Measurements from ENCODE around the gene PLA2G12A.

PLA2G12A gene

DNA sequence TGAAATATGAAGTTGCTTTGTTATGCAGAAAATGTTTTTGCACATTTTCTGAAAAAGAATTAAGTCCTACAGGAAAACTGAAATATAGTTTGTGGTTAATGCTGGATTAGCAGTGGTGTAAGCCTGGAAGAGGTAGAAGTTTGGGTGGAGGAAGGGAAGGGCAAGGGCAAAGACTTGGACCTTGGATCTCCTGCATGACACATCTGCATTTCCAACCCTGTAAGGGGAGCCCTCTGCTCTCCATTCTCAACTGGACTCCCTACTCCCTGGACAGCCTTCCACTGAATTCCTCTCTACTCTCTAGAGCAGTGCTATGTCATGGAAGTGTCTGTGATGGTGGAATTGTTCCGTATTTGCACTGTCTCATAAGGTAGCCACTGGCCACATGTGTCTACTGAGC, 31.2 kb downstream of the PLA2G12A start:
- no peak overlapping the region for H3K4me3 ChIP-seq (ENCODE audit: low read depth, low read length)
- H3K9me3 ChIP-seq (ENCODE audit: control insufficient read depth, low read length), result no peaks in the 10 kb centered on the region
- no peaks in the 10 kb centered on the region for H3K27me3 ChIP-seq (ENCODE audit: control insufficient read depth, insufficient read depth, low read length)
- no peak overlapping the region for H2AFZ ChIP-seq
- no peaks in the 10 kb centered on the region for H3K79me2 ChIP-seq
- TF ChIP-seq CTCF (IDR thresholded peaks at IDR 0.05), result no peak
- H3K4me2 ChIP-seq (ENCODE audit: low read length), result no peak overlapping the region
- H3K9ac ChIP-seq, result no peak overlapping the region
- H3K4me1 ChIP-seq, result peaks cover 3% of the 10 kb centered on the region
- H3K27ac ChIP-seq, result no peak overlapping the region
- H3K36me3 ChIP-seq (ENCODE audit: control insufficient read depth, insufficient read depth, low read length), result no peaks in the 10 kb centered on the region

DNA sequence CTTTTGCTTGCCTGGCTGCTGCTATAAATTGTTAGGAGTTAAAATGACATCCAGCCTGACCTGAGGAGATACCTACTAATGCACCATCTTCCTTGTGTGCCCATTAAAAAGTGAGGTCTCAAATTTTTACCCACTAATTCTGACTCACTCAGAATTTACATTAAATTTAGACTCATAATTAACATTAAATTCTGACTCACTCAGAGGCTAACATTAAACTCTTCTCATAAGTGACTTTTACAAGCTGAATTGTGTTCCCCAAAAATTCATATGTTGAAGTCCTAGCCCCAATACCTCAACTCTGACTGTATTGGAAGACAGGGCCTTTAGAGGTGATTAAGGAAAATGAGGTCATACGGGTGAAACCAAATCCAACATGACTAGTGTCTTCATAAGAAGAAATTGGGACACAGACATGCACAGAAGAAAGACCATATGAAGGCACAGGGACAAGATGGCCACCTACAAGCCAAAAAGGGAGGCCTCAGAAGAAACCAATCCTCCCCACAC, 38.4 kb downstream of the PLA2G12A start:
- H3K9me3 ChIP-seq (ENCODE audit: control insufficient read depth, low read length), result no peaks in the 10 kb centered on the region
- H3K4me3 ChIP-seq (ENCODE audit: low read depth, low read length), result no peak overlapping the region
- no peak overlapping the region for H3K4me2 ChIP-seq (ENCODE audit: low read length)
- H3K4me1 ChIP-seq, result no peaks in the 10 kb centered on the region
- H3K27me3 ChIP-seq (ENCODE audit: control insufficient read depth, insufficient read depth, low read length), result no peaks in the 10 kb centered on the region
- no peak for TF ChIP-seq CTCF (IDR thresholded peaks at IDR 0.05)
- H3K36me3 ChIP-seq (ENCODE audit: control insufficient read depth, insufficient read depth, low read length), result no peaks in the 10 kb centered on the region
- H3K27ac ChIP-seq, result no peak overlapping the region
- no peak overlapping the region for H3K9ac ChIP-seq
- H3K79me2 ChIP-seq, result no peaks in the 10 kb centered on the region
- no peak overlapping the region for H2AFZ ChIP-seq

DNA sequence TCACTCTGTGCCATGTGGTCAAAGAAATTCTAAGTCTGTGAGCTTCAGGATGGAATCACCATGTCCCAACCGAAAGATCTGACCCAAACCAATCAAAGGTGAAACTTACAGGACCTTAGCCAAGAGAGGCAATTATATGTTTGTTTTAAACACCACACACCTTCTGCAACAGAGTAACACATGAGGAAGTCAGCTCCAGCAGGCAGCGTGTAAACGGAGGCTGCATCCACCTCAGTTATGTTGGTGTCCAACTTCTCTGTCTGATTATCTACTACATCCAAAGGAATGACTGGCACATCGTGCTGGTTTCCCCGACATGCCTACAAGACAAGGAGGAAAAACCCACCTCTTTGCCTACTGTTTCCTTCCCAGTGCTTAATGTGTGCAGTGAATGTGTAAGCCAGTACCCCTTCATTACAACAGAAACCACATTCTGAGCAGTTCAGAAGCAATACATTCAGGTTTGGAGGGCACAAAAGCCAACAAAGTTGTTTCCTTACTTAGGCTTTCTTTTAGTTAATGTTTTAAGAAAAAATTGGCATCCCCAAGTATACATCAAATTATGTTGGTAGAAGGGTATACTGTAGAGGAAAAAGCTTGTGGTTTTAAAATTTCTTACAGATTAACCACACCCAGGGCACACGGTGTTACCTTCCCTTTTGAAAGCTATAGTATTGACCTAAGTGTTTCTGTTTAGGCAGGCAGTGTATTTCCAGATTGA, 39.0 kb downstream of the PLA2G12A start:
- TF ChIP-seq CTCF (IDR thresholded peaks at IDR 0.05), result no peak
- H3K9ac ChIP-seq, result no peak overlapping the region
- no peaks in the 10 kb centered on the region for H3K4me1 ChIP-seq
- H3K36me3 ChIP-seq (ENCODE audit: control insufficient read depth, insufficient read depth, low read length), result no peaks in the 10 kb centered on the region
- no peaks in the 10 kb centered on the region for H3K9me3 ChIP-seq (ENCODE audit: control insufficient read depth, low read length)
- H3K79me2 ChIP-seq, result no peaks in the 10 kb centered on the region
- no peak overlapping the region for H2AFZ ChIP-seq
- no peaks in the 10 kb centered on the region for H3K27me3 ChIP-seq (ENCODE audit: control insufficient read depth, insufficient read depth, low read length)
- no peak overlapping the region for H3K4me3 ChIP-seq (ENCODE audit: low read depth, low read length)
- no peak overlapping the region for H3K27ac ChIP-seq
- no peak overlapping the region for H3K4me2 ChIP-seq (ENCODE audit: low read length)

DNA sequence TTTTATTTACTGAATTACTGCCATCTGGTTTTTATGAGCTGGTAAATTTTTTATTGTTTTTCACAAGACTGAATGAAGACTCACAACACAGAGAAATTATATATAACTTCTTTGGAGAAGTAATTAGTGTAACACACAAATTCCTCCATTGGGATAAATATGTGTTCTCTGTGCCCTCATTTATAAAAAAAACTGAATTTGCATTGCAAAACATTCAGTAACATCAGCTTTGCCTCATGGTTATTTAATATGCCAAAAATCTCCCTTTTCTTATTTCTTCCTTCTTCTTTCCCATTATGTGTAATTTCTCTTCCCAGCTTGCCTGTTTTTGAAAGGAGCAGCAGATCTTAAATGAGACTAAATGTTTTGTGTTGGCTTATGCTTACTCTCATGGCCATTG, 45.1 kb downstream of the PLA2G12A start:
- no peaks in the 10 kb centered on the region for H3K36me3 ChIP-seq (ENCODE audit: control insufficient read depth, insufficient read depth, low read length)
- no peaks in the 10 kb centered on the region for H3K79me2 ChIP-seq
- no peak overlapping the region for H3K4me2 ChIP-seq (ENCODE audit: low read length)
- no peak overlapping the region for H3K27ac ChIP-seq
- no peak for TF ChIP-seq CTCF (IDR thresholded peaks at IDR 0.05)
- no peak overlapping the region for H2AFZ ChIP-seq
- H3K4me1 ChIP-seq, result no peaks in the 10 kb centered on the region
- no peak overlapping the region for H3K9ac ChIP-seq
- H3K9me3 ChIP-seq (ENCODE audit: control insufficient read depth, low read length), result no peaks in the 10 kb centered on the region
- H3K27me3 ChIP-seq (ENCODE audit: control insufficient read depth, insufficient read depth, low read length), result no peaks in the 10 kb centered on the region
- no peak overlapping the region for H3K4me3 ChIP-seq (ENCODE audit: low read depth, low read length)

Data from parathyroid adenoma (tissue), 2 donors.